GM18868 (cell line): ENCODE data around the gene ADGRL3.
"Not testable (repeated sequence)": the region's sequence is repeated elsewhere in the genome, so short reads cannot be mapped to it uniquely, and the experiment has no call there.

Source experiments
- ATAC-seq: cut with Tn5 transposase; IDR thresholded peaks from one replicate; pipeline ENCODE4 v1.9.1; 2021; ENCODE audit warnings: mild to moderate bottlenecking, moderate library complexity; ENCODE audit not compliant: unreplicated experiment

The ADGRL3 gene

DNA sequence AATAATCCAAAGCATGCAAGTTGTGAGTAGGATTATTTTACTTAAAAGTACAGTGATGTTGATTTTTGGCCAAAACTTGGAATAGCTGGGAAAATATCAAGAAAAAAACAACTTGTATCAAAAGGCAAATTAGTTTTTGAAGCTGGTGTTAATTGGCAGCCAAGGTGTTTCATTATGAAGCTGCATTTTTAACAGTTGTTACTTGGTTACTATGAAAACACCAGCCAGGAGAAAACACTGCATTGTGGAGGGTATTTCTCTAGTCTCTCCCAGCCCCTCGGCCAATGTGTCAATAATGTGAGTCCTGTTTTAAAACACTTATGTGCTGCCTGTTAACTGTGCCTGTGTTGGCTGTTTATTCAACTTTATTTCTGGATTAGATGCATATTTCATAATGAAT, 733.4 kb downstream of the ADGRL3 start:
- no peak for ATAC-seq

DNA sequence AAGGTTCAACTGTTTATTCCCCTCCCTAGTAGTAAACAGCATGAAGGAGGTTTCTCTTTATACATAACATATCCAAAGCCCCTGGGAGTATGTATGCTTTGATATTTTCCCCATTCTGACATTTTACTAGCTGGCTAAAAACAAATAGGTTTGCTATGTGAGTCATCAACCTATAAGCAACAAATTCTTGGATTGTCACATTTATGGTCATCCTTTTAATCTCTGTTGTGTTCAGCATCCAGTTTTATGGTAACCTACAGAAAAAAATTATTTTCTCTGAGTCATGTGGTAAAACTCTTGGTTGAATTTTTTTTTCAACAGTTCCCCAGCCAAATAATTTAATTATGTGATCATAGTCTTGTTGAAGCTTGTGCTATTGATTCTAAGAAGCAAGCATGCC, 734.1 kb downstream of the ADGRL3 start:
- ATAC-seq, result no peak

- ATAC-seq, result no peak
These were observed 738.2 kb downstream of the ADGRL3 start for GRCh38 chr4:61938250-61938846.

GRCh38 chr4:61950625-61951024, 750.5 kb downstream of the ADGRL3 start:
- no peak for ATAC-seq

DNA sequence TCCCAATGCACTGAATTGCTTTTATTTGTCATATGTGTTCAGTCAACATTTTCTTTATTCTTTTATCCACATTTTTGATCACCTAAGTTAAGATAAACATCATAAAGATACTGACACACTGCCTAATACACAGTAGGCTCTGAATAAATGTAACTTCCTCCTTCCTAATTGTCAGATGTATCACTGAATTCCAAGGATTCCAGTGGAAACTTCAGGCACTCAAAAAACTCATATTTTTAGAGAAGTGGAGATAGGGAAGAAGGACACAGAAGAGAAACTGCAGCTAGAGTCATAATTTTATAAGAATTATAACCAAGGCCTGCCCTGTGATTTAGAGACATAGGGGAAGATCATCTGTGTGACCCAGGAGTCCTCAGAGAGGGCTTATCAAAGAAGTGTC, 753.3 kb downstream of the ADGRL3 start:
- ATAC-seq, result no peak

GRCh38 chr4:61958591-61958990, 758.5 kb downstream of the ADGRL3 start:
- no peak for ATAC-seq

- no peak for ATAC-seq
These were observed 759.0 kb downstream of the ADGRL3 start for GRCh38 chr4:61959087-61959486.

- no peak for ATAC-seq
These were observed 784.3 kb downstream of the ADGRL3 start for GRCh38 chr4:61984260-61984909.

DNA sequence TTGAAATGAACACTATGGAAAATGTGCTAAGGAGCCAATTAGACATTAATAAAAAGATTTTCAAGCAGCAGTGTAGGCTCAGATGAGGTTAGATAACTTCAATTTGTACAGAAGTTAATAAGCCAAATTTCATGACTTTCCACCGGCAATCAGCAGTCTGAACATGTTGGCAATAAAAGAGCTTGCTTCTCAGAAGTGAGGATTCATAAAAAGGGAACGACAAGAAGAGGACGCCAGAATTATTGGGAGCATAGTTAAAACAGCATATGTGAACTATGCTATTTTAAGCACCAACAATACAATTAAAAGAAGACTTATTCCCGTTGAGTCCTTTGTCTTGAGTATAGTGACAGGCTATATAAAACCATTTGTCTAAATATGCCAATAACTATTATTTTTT, 785.3 kb downstream of the ADGRL3 start:
- ATAC-seq, result no peak

DNA sequence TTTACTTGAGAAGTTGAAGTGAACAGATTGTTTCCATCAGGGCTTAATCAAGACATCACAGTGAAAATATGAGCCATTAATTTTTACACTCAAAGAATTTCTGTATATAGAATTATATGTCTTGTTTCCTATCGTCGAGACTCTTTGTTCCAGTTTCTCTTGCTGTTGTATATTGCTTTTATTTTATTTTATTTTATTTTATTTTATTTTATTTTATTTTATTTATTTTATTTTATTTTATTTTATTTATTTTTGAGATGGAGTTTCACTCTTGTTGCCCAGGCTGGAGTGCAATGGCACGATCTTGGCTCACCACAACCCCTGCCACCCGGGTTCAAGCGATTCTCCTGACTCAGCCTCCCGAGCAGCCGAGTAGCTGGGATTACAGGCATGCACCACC, 786.8 kb downstream of the ADGRL3 start:
- ATAC-seq, result not testable (repeated sequence)

GRCh38 chr4:61992351-61992750, 792.2 kb downstream of the ADGRL3 start:
- ATAC-seq, result no peak

- ATAC-seq, result no peak
These were observed 793.9 kb downstream of the ADGRL3 start for GRCh38 chr4:61994036-61994435.

- no peak for ATAC-seq
These were observed 795.7 kb downstream of the ADGRL3 start for GRCh38 chr4:61995717-61996340.

GRCh38 chr4:61996943-61997342, 796.8 kb downstream of the ADGRL3 start:
- no peak for ATAC-seq

GRCh38 chr4:61997831-61998230, 797.7 kb downstream of the ADGRL3 start:
- ATAC-seq, result no peak

DNA sequence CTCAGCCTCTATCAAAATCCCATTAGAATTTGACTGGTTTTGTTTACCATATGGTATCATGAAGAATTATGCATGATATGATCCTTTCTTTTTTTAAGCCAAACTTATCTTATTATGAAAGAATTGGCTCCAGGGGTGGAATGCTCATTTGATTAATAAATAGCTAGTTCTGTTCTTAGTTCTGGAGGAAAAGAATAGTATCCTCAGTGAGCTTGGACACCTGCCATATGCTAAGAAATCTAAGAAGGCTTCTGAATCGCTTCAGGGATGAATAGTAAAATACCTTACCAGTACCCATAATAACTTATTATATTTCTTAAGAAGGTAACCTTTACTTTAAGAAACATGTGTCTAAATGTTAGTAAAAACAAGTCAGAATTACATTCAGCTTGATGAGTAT, 803.6 kb downstream of the ADGRL3 start:
- no peak for ATAC-seq

DNA sequence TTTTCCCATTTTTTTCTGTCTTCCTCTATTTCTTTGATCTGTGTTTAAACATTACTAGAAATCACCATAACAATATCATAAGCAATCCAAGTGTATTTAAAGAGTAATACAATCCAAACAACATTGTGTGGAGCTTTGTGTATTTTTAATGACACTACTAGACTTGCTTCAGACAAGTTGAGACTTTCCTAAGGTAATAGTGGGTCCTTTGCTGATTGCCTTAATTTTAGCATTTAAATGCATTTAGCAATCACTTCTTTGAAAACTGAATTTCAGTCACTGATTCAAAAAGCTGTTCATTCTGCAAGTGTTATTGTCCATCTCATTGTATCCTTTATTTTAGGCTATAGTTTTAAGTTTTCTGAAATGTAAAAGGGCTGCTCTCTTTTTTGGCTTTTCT, 804.8 kb downstream of the ADGRL3 start:
- ATAC-seq, result no peak

DNA sequence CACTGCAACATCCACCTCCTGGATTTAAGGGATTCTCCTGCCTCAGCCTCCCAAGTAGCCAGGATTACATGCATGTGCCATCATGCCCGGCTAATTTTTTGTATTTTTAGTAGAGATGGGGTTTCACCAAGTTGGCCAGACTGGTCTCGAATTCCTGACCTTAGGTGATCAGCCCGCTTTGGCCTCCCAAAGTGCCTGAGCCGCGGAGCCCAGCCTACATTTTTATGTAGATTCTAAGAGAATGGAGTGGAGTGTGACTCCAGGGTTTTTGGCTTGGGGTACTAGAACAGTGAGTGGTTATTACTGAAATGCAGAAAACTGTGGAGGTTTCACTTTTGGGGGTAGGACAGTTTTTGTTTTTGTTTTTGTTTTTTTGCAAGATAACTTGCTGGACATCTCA, 806.0 kb downstream of the ADGRL3 start:
- ATAC-seq, result no peak

GRCh38 chr4:62015043-62015739, 815.1 kb downstream of the ADGRL3 start:
- ATAC-seq, result no peak

- ATAC-seq, result no peak
These were observed 818.4 kb downstream of the ADGRL3 start for GRCh38 chr4:62018537-62018936.

DNA sequence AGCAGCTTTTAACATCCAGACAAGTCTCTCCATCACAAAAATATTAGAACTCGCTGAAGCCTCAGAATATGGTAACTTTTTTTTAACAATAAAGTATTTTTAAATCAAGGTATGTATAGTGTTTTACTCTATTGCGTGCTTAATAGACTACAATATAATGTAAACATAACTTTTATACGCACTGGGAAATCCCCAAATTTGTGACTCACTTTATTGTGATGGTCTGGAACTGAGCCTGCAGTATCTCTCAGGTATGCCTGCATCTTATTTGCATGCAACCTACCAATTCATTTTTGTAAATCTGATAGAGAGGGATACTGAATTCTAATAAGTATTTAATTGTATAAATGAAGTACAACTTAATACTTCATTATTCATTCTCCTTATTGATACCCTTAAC, 823.5 kb downstream of the ADGRL3 start:
- ATAC-seq, result no peak

DNA sequence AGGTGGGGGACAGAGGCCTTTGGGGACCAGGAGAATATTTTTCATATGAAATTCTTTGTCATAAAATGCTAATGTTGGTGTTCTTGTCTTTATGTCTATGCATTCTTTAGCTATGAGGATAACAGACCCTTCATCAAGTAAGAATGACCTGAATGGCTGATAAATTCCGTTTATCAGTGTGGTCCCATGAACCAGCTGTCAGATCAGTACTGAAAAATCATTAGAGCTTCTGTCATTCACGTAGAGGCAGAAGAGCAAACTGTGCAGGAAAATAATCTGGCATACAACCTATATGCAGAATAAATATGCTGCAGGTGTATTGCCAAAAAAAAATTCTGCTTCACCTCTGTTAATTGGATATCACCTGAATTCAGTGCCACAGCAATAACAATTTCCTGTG, 828.6 kb downstream of the ADGRL3 start:
- no peak for ATAC-seq
